Gastroesophageal sphincter (tissue), 4 donors: ENCODE data around the gene RFT1. TPM values are rescaled to one million over a fixed set of nuclear protein-coding genes. Genes with fewer than 3 reads are reported as not detected.

ENCODE experiments used
- ATAC-seq: fragments of 150-250 bp; one replicate; pipeline ENCODE4 v1.9.1; 2016; ENCODE audit warnings: mild to moderate bottlenecking, moderate library complexity
- H3K27ac ChIP-seq, 4 donors: fragments of 200-600 bp; sonication (generic) in 3 of 4; 1 replicate in 3 of 4; 2 replicates in 1 of 4; pipeline ENCODE4 v1.5.1; 2016 to 2019
- H3K27me3 ChIP-seq: fragments of 200-600 bp; sonication (generic); one replicate; pipeline ENCODE4 v1.5.1; 2019
- H3K36me3 ChIP-seq, 2 donors: fragments of 200-600 bp; sonication (generic); one replicate each; pipeline ENCODE4 v1.5.1; 2019; ENCODE audit warnings: control low read depth in 1 of 2
- H3K4me1 ChIP-seq, 3 donors: fragments of 200-600 bp; sonication (generic); 1 replicate in 2 of 3; 2 replicates in 1 of 3; pipeline ENCODE4 v1.5.1; 2016 to 2019; ENCODE audit warnings: control low read depth in 2 of 3
- H3K4me3 ChIP-seq, 2 donors: fragments of 200-600 bp; sonication (generic); one replicate each; pipeline ENCODE4 v1.5.1; 2019; ENCODE audit warnings: mild to moderate bottlenecking in 1 of 2, moderate library complexity in 1 of 2
- H3K9me3 ChIP-seq, 3 donors: fragments of 200-600 bp; sonication (generic); one replicate each; pipeline ENCODE4 v1.5.1; 2017 to 2019; ENCODE audit warnings: control low read depth in 2 of 3
- EP300 ChIP-seq: sonication (generic); formaldehyde crosslinking; IDR thresholded peaks from one replicate; pipeline ENCODE4 v1.6.1; 2017; ENCODE audit warnings: antibody characterized with exemption, mild to moderate bottlenecking
- POLR2A ChIP-seq, 2 donors: fragments of 450-650 bp; IDR thresholded peaks; one replicate each; pipeline ENCODE4 v1.6.1; 2017; ENCODE audit warnings: antibody characterized with exemption in 2 of 2, mild to moderate bottlenecking in 2 of 2, moderate library complexity in 1 of 2
- POLR2AphosphoS5 ChIP-seq: sonication (generic); formaldehyde crosslinking; IDR thresholded peaks from one replicate; pipeline ENCODE4 v1.6.1; 2017; ENCODE audit warnings: antibody characterized with exemption
- WGBS, 2 donors: methylation state at CpG; one replicate each; pipeline ENCODE4 v1.1.5; 2018; ENCODE audit warnings: low coverage in 1 of 2; 5-methylcytosine and 5-hydroxymethylcytosine counted together
- total RNA-seq, 4 donors: library from RNA; depleted of rRNA; stranded (reverse); fragments of >200 nt; gene quantifications; one replicate each; pipeline ENCODE4 v1.1.0, GENCODE V29; 2016
- TF ChIP-seq, protein P1 (sequence below), 4 experiments: fragments of 200-600 bp in 2 of 4; fragments of 450-650 bp in 2 of 4; sonication (generic) in 1 of 4; IDR thresholded peaks; one replicate each; pipeline ENCODE4 v1.5.1; 2017 to 2019; ENCODE audit warnings: antibody characterized with exemption in 4 of 4, mild to moderate bottlenecking in 2 of 4, moderate library complexity in 2 of 4

The RFT1 gene
- total RNA-seq, 4 donors from 2014 or later = 6.5 to 7.6 (median 7.2) TPM

DNA sequence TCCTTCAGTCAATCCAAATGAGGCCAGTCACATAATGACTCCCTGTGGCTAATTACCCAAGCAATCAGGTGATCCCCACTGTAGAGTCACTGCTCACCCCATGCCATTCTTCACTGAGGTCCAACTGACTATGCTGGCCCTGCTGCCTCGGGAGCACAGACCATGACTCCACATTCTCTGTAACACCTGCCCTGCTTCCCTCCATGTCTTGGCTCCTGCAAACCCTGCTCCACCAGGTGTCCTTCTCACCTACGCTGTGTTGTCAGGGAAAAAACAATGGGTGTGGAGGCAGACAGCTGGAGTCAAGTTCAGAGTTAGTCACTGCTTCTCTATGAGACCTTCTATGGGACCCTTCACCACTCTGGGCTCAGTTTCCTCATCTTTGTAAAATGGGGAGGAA, 78.3 kb downstream of the RFT1 start:
- no peaks in the 10 kb centered on the region for H3K9me3 ChIP-seq
- ATAC-seq = no peak
- TF ChIP-seq EP300 (no peak), POLR2AphosphoS5 (no peak), POLR2A (IDR thresholded peaks at IDR 0.05) (no peak)
- TF ChIP-seq, protein P1, sequence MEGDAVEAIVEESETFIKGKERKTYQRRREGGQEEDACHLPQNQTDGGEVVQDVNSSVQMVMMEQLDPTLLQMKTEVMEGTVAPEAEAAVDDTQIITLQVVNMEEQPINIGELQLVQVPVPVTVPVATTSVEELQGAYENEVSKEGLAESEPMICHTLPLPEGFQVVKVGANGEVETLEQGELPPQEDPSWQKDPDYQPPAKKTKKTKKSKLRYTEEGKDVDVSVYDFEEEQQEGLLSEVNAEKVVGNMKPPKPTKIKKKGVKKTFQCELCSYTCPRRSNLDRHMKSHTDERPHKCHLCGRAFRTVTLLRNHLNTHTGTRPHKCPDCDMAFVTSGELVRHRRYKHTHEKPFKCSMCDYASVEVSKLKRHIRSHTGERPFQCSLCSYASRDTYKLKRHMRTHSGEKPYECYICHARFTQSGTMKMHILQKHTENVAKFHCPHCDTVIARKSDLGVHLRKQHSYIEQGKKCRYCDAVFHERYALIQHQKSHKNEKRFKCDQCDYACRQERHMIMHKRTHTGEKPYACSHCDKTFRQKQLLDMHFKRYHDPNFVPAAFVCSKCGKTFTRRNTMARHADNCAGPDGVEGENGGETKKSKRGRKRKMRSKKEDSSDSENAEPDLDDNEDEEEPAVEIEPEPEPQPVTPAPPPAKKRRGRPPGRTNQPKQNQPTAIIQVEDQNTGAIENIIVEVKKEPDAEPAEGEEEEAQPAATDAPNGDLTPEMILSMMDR (IDR thresholded peaks at IDR 0.05) = no peak
- no peak overlapping the region for H3K27ac ChIP-seq
- H3K4me3 ChIP-seq = no peak overlapping the region
- H3K27me3 ChIP-seq = no peaks in the 10 kb centered on the region
- WGBS, 2 donors = 100% methylated on average over 1 of the region's 2 CpGs; no CpG with 5 or more reads in 1 of the 2 donors
- no peaks in the 10 kb centered on the region for H3K36me3 ChIP-seq
- H3K4me1 ChIP-seq = peaks cover 0 to 1% (median 0%) of the 10 kb centered on the region in 3 donors

DNA sequence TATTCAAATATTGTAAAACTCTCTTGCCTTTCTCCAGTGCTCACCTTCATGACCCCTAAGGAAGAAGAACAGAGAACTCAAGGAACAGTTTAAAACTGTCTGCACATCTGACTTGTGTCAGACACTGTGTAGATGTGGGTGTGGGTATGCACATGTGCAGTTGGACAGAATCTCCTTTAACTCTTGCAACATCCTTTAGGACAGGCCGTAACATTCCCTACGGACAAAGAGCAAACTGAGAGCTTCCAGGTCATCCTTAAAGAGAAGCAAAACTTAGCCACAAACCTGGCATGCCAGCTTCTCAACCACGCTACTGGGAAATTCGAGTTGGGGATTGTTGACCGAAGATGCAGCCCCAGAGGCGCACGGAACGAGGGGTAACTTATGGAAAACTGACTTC, 80.2 kb downstream of the RFT1 start:
- WGBS, 2 donors = 82% methylated on average over 6 of the region's 8 CpGs; no CpG with 5 or more reads in 1 of the 2 donors
- no peaks in the 10 kb centered on the region for H3K27me3 ChIP-seq
- no peak for TF ChIP-seq POLR2AphosphoS5
- TF ChIP-seq, protein P1 (IDR thresholded peaks at IDR 0.05) = no peak
- TF ChIP-seq POLR2A (IDR thresholded peaks at IDR 0.05) = no peak
- TF ChIP-seq EP300 = no peak
- no peak overlapping the region for H3K27ac ChIP-seq
- H3K36me3 ChIP-seq = no peaks in the 10 kb centered on the region
- H3K9me3 ChIP-seq = no peaks in the 10 kb centered on the region
- ATAC-seq = no peak
- no peak overlapping the region for H3K4me3 ChIP-seq
- H3K4me1 ChIP-seq = peaks cover 0 to 11% (median 0%) of the 10 kb centered on the region in 3 donors

DNA sequence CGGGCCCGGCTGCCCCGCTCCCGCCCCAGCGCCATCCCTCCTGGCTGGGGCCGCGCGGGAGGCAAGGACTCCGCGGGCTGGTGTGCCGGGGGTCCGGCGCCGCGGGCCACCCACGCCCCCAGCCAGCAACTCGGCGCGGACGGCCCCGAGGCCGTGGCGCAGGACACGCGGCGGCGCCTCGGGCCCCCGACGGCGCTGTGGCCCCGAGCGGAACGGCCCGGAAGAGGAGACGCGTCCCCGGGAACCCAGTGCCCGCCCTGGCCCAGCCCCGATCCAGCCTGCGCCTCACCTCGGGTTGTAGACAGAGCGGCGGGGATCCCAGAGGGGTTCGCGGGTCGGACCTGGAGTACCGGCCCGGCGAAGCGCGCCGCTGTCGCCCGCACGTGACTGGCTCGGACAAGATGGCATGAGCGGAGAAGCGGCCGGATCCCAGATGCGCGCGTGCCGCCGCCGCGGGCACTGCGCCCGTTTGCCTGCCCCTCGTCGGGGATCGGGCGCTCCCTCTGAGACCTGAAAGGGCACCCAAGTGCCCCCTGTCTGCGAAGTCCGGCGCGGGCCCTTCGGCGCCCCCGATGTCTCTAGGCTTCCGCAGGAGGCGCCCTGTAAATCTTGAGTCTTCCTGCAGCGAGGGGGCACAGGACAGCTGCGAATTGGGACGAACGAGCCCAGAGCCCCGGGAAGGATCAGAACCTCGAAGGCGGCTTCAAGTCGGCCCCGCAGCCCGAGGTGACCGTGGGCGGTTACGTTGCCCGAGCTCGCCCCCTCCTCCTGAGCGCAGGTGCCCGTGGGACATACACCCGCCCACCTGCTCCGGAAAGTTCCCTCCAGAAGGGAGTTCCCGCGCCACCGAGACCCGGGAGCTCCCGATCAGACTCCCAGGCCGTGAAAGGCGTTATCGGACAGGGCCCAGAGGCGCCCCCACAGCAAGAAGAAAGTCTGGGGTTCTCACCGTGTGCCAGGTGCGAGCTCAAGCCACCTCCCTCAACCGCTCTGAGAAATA, 83.8 kb downstream of the RFT1 start:
- H3K36me3 ChIP-seq = no peaks in the 10 kb centered on the region
- 8 to 38% methylated on average over 6 to 10 of the region's 113 CpGs for WGBS, 2 donors
- H3K9me3 ChIP-seq = no peaks in the 10 kb centered on the region
- peak; percentile 34 for ATAC-seq
- no peak for TF ChIP-seq POLR2A (IDR thresholded peaks at IDR 0.05)
- TF ChIP-seq, protein P1 (IDR thresholded peaks at IDR 0.05) = peak in 3 of 4 experiments; percentile 25 to 69 (median 48)
- TF ChIP-seq EP300 = no peak
- no peak for TF ChIP-seq POLR2AphosphoS5
- peak overlapping the region; percentile 85 to 98 for H3K4me3 ChIP-seq
- no peaks in the 10 kb centered on the region for H3K27me3 ChIP-seq
- H3K27ac ChIP-seq = peak overlapping the region in 3 of 4 donors; percentile 92 to 96 (median 94)
- peaks cover 0 to 31% (median 3%) of the 10 kb centered on the region in 3 donors for H3K4me1 ChIP-seq

DNA sequence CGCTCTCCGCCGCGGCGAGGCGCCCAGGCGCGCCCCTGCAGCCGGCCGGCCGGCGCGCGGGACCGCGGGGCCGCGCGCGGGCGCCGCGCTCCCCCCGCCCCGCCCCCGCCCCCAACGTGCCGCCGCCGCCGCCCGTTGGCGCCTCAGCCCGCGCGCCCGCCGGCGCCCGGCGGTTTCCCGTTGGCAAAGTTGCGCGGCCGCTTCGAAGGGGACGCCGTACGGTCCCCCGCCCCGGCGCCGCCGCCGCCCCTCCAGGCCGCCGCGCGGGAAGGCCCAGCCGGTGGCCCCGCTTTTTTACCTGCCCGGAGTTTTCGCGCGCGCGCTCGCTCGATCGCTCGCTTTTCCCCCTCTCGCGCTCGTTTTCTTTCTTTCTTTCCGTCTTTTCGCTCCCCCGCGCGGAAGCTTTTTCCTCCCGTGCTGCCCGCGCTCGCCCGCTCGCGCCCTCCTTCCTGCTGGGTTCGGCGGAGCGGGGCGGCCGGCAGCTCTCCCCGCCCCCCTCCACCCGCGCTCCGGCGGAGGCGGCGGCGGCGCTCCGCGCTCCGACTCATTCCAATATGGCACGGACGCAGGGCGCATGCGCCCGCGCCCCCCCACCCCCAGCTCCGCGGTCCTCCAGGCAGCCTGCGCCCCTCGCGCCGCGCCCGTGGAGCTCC, 84.6 kb downstream of the RFT1 start, which contains the start of gene SFMBT1:
Gene SFMBT1, minus strand, starts transcription at position 556 of the 653 bp plus-strand sequence. CDS start 76,945 bp downstream, outside the sequence.
- Histone ChIP-seq H3K4me3 (peak within 1 kb of the TSS; percentile 85 to 98), H3K36me3 (no peaks in the 10 kb centered on the region), H3K27ac (peak within 1 kb of the TSS; percentile 80 to 96 (median 94)), H3K27me3 (no peaks in the 10 kb centered on the region), H3K9me3 (no peaks in the 10 kb centered on the region), H3K4me1 (peaks cover 0 to 31% (median 3%) of the 10 kb centered on the region in 3 donors)
- TF ChIP-seq, protein P1 (IDR thresholded peaks at IDR 0.05) = no peak
- peak in 1 of 2 donors; percentile 15 for TF ChIP-seq POLR2A (IDR thresholded peaks at IDR 0.05)
- 0% methylated on average over 3 to 6 of the region's 117 CpGs for WGBS, 2 donors
- peak; percentile 82 for ATAC-seq
